HepG2 (cell line): Measurements from ENCODE around the gene LMCD1. TPM values are rescaled to one million over a fixed set of nuclear protein-coding genes. Genes with fewer than 3 reads are reported as not detected.

Experiments
- ATAC-seq: fragments of 200-7000 bp; cut with Tn5 transposase; 3 replicates; pipeline ENCODE4 v1.9.1; 2020; ENCODE audit warnings: mild to moderate bottlenecking, moderate library complexity
- BruUV-seq: library from RNA; stranded (reverse); fragments of 400-500 nt; replicated peaks from 2 replicates; lab custom pipeline; 2021; lab: Mats Ljungman, UMichigan
- CTCF ChIA-PET: fragments of 300-600 bp; formaldehyde crosslinking; extraction: SDS; loops from one replicate; lab custom pipeline; 2021; ENCODE audit warnings: low total read pairs, inconsistent platforms, low intra/inter-chr PET ratio; lab: Yijun Ruan, JAX
- POLR2A ChIA-PET: fragments of 350-600 bp; sonication (Branson Sonifier 250); formaldehyde crosslinking; loops from one replicate; lab custom pipeline; 2020; ENCODE audit warnings: antibody characterized with exemption, inconsistent platforms; lab: Yijun Ruan, JAX
- DNase-seq: peaks from one replicate; pipeline ENCODE4 v3.0.0-alpha.2; 2015; ENCODE audit warnings: low spot score
- FAIRE-seq: peaks from 3 replicates; lab custom pipeline; 2011; peaks lifted over from hg19 to GRCh38; lab: Jason Lieb, UNC
- H2AFZ ChIP-seq: one replicate; pipeline ENCODE4 v1.6.1; 2011; ENCODE audit warnings: low read length, inconsistent platforms
- H3K27ac ChIP-seq: fragments of 300-600 bp; 3 replicates; pipeline ENCODE4 v1.8.0; 2011; ENCODE audit warnings: mixed run types, mild to moderate bottlenecking, mixed read lengths, low read length, inconsistent platforms; ENCODE audit not compliant: insufficient read depth; ENCODE audit errors: extremely low read length
- H3K27me3 ChIP-seq, 2 experiments: fragments of 200-600 bp in 1 of 2; 2 replicates in 1 of 2; 3 replicates in 1 of 2; pipeline versions ENCODE4 v1.6.0 to v1.8.0; 2011; ENCODE audit warnings: low read length in 2 of 2, mild to moderate bottlenecking in 2 of 2, moderate library complexity in 2 of 2, inconsistent platforms in 1 of 2; ENCODE audit not compliant: insufficient read depth in 2 of 2, control insufficient read depth in 1 of 2
- H3K36me3 ChIP-seq, 2 experiments: fragments of 200-600 bp in 1 of 2; replicated peaks in 1 of 2; 2 replicates in 1 of 2; 3 replicates in 1 of 2; pipeline versions ENCODE4 v1.5.1 to v1.8.0; 2011; ENCODE audit warnings: low read length in 2 of 2, inconsistent platforms in 1 of 2; ENCODE audit not compliant: insufficient read depth in 2 of 2, control insufficient read depth in 1 of 2
- H3K4me1 ChIP-seq: 2 replicates; pipeline ENCODE4 v1.5.1; 2012; ENCODE audit warnings: low read length, inconsistent platforms; ENCODE audit not compliant: insufficient read depth
- H3K4me2 ChIP-seq: 2 replicates; pipeline ENCODE4 v1.6.0; 2011; ENCODE audit warnings: low read depth, low read length, inconsistent platforms
- H3K4me3 ChIP-seq, 3 experiments: fragments of 200-600 bp in 1 of 3; sonication (generic), shearing (Covaris generic) in 1 of 3; replicated peaks in 1 of 3; 2 replicates each; pipeline ENCODE4 v1.5.1; 2011 to 2016; ENCODE audit warnings: low read length in 3 of 3, inconsistent platforms in 2 of 3, low read depth in 2 of 3, mild to moderate bottlenecking in 2 of 3, control low read depth in 1 of 3, mixed read lengths in 1 of 3; ENCODE audit not compliant: insufficient read depth in 1 of 3
- H3K79me2 ChIP-seq: one replicate; pipeline ENCODE4 v1.6.1; 2011; ENCODE audit warnings: low read length, inconsistent platforms; ENCODE audit not compliant: insufficient read depth
- H3K9ac ChIP-seq: 2 replicates; pipeline ENCODE4 v1.6.0; 2011; ENCODE audit warnings: mild to moderate bottlenecking, low read depth, low read length, inconsistent platforms; ENCODE audit not compliant: insufficient read depth
- H3K9me3 ChIP-seq: 2 replicates; pipeline ENCODE4 v1.5.1; 2012; ENCODE audit warnings: mild to moderate bottlenecking, low read length
- H4K20me1 ChIP-seq: 2 replicates; pipeline ENCODE4 v1.6.0; 2011; ENCODE audit warnings: inconsistent platforms, mild to moderate bottlenecking, low read length, moderate library complexity; ENCODE audit not compliant: insufficient read depth
- JDP2 ChIP-seq: sonication (generic); formaldehyde crosslinking; IDR thresholded peaks from 2 replicates; pipeline ENCODE4 v1.8.1; 2022; ENCODE audit warnings: missing genetic modification reagents, borderline replicate concordance
- KDM2A ChIP-seq: sonication (generic); formaldehyde crosslinking; IDR thresholded peaks from 2 replicates; pipeline ENCODE4 v1.4.0; 2020; ENCODE audit warnings: low read depth, missing genetic modification reagents, borderline replicate concordance
- LBX2 ChIP-seq: sonication (generic); formaldehyde crosslinking; IDR thresholded peaks from 2 replicates; pipeline ENCODE4 v1.5.0; 2020; ENCODE audit warnings: missing genetic modification reagents, mild to moderate bottlenecking, borderline replicate concordance
- MTA1 ChIP-seq: sonication (generic); formaldehyde crosslinking; IDR thresholded peaks from 2 replicates; pipeline ENCODE4 v1.4.0; 2020; ENCODE audit warnings: missing genetic modification reagents, mild to moderate bottlenecking, borderline replicate concordance
- NFATC3 ChIP-seq: sonication (generic); formaldehyde crosslinking; IDR thresholded peaks from 2 replicates; pipeline ENCODE4 v1.5.1; 2020; ENCODE audit warnings: mild to moderate bottlenecking, missing genetic modification reagents
- POLR2A ChIP-seq, 2 experiments: IDR thresholded peaks; 2 replicates each; pipeline ENCODE4 v1.6.1; 2011; ENCODE audit warnings: low read depth in 2 of 2, low read length in 2 of 2, mild to moderate bottlenecking in 1 of 2, moderate library complexity in 1 of 2; ENCODE audit not compliant: insufficient read depth in 1 of 2
- TIGD3 ChIP-seq: sonication (generic); formaldehyde crosslinking; IDR thresholded peaks from 2 replicates; pipeline ENCODE4 v1.5.1; 2020; ENCODE audit warnings: mild to moderate bottlenecking, missing genetic modification reagents, borderline replicate concordance
- ZNF446 ChIP-seq: sonication (generic); formaldehyde crosslinking; IDR thresholded peaks from 2 replicates; pipeline ENCODE4 v1.5.0; 2020; ENCODE audit warnings: mild to moderate bottlenecking, missing genetic modification reagents
- ZNF484 ChIP-seq: sonication (generic); formaldehyde crosslinking; IDR thresholded peaks from 2 replicates; pipeline ENCODE4 v1.5.1; 2020; ENCODE audit warnings: mild to moderate bottlenecking, low read depth, missing genetic modification reagents, borderline replicate concordance
- ZNF619 ChIP-seq: sonication (generic); formaldehyde crosslinking; IDR thresholded peaks from 2 replicates; pipeline ENCODE4 v1.4.0; 2020; ENCODE audit warnings: mild to moderate bottlenecking, missing genetic modification reagents
- ZXDC ChIP-seq: sonication (generic); formaldehyde crosslinking; IDR thresholded peaks from 2 replicates; pipeline ENCODE4 v1.5.0; 2020; ENCODE audit warnings: mild to moderate bottlenecking, missing genetic modification reagents
- WGBS: methylation state at CpG from one replicate; pipeline ENCODE4 v1.1.6; 2017; ENCODE audit warnings: low lambda C conversion rate; 5-methylcytosine and 5-hydroxymethylcytosine counted together
- in situ Hi-C: cut with HindIII; loops from 2 replicates; pipeline ENCODE4 v1.10.0; 2017; ENCODE audit warnings: low pct_unique_long_range_greater_than_20kb; ENCODE audit not compliant: extremely low pct_ligation_motif_present
- intact Hi-C: fragments of 100-400 bp; cut with micrococcal nuclease; formaldehyde crosslinking; loops from one replicate; pipeline ENCODE4 v1.10.0; 2022; ENCODE audit not compliant: unreplicated experiment
- polyA plus RNA-seq, 8 experiments: library from polyadenylated mRNA; depleted of rRNA in 3 of 8; stranded (reverse) in 7 of 8; unstranded in 1 of 8; fragments of >200 nt; fragmentation: Illumina TruSeq in 4 of 8; extraction: Trizol in 4 of 8; gene quantifications; 2 replicates each; pipeline versions ENCODE4 v1.2.1 to v1.2.3, GENCODE V29; 2011 to 2016; ENCODE audit warnings: low read depth in 4 of 8, missing spikeins in 1 of 8, mixed read lengths in 1 of 8; ENCODE audit not compliant: insufficient read depth in 1 of 8
- total RNA-seq, 5 experiments: library from RNA; depleted of rRNA; stranded (reverse); fragments of >200 nt; fragmentation: Illumina TruSeq; extraction: Trizol; gene quantifications; 2 replicates each; pipeline ENCODE4 v1.2.3, GENCODE V29; 2016; ENCODE audit warnings: low read depth in 1 of 5

Gene LMCD1
- total and polyA plus RNA-seq, 2 of the 13 experiments (the other 11 are each of a cell fraction or from before 2014, with no cell fraction given), result 6.2 to 7.1 TPM

- no peak for TF ChIP-seq TIGD3 (CRISPR knock-in tag)
- no peak for TF ChIP-seq ZNF446 (CRISPR knock-in tag)
- TF ChIP-seq ZNF484 (CRISPR knock-in tag), result no peak
- TF ChIP-seq JDP2 (CRISPR knock-in tag), result no peak
- no peak for TF ChIP-seq ZNF619 (CRISPR knock-in tag)
These were observed 42.9 kb upstream of the LMCD1 start (continued) for GRCh38 chr3:8458711-8459110.

GRCh38 chr3:8460050-8460708 lies 41.4 kb upstream of the LMCD1 start:
- Histone ChIP-seq H3K4me3 (no peak overlapping the region), H3K4me1 (peaks cover 38% of the 10 kb centered on the region), H4K20me1 (no peaks in the 10 kb centered on the region), H3K4me2 (no peak overlapping the region), H3K9ac (no peak overlapping the region), H3K27ac (no peak overlapping the region), H2AFZ (no peak overlapping the region), H3K9me3 (no peaks in the 10 kb centered on the region), H3K27me3 (no peaks in the 10 kb centered on the region), H3K79me2 (no peaks in the 10 kb centered on the region), H3K36me3 (no peaks in the 10 kb centered on the region)
- in situ Hi-C loops (no loop called here), intact Hi-C loops (no loop called here)
- DNase-seq (no peak), ATAC-seq (no peak), FAIRE-seq (no peak)
- ChIA-PET CTCF (no interaction called here), POLR2A (no interaction called here)
- 33% methylated on average over 10 of the region's 10 CpGs for WGBS
- BruUV-seq, result no TSS peak
- TF ChIP-seq LBX2 (CRISPR knock-in tag) (no peak), KDM2A (CRISPR knock-in tag) (no peak), NFATC3 (CRISPR knock-in tag) (no peak), POLR2A (IDR thresholded peaks at IDR 0.05; ENCODE audit: insufficient read depth in 1 of 2, low read depth in 2 of 2, low read length in 2 of 2) (no peak), MTA1 (CRISPR knock-in tag) (no peak), ZXDC (no peak)
